HG03064 (cell line): Measurements from ENCODE around the gene LST1.

Experiments used
- ATAC-seq: cut with Tn5 transposase; IDR thresholded peaks from one replicate; pipeline ENCODE4 v1.9.1; 2021; ENCODE audit warnings: low read depth; ENCODE audit not compliant: unreplicated experiment

LST1 gene

GRCh38 chr6:31619805-31620585 is 33.9 kb downstream of the LST1 start:
- peak; percentile 58 for ATAC-seq

DNA sequence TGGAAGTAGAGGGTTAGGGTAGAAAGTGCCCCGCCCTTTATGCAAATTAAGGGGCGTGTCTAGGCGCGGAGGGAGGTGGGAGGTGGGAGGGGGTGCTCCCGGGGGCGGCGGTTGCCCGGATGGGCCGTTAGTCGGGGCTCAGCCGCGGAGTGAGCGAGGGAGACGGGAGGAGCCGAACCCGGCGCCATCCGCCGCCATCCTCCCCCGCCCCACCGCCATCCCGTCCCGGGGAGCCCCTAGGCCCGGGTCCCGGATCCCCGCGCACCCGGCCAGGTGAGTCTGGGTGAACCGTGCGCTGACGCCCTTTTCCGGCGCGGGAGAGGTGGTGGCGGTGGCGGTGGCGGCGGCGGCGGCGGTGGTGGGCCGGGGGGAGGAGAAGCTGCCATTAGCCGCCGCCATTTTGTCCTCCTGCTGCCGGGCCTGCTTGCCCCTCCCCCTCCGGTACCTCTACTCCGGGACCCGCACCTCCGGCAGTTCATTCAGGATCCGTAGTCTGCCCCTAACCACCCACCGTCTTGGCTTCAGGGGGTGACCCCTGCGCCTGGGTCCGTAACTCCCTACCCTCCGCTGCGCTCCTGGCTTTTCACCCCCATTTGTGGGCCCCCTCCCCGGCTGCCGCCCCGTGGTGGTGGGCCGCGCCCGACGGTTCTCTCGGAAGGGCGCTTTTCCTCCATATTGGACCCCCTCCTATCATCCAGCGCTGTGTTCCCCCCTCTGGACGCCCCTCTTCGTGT is 34.7 kb downstream of the LST1 start, which contains the start of gene PRRC2A:
TSS of gene PRRC2A (plus strand) at position 130 of the 734 bp plus-strand sequence. CDS start 2,075 bp downstream, outside the sequence.
- peak; percentile 41 for ATAC-seq

- no peak for ATAC-seq
Observed at GRCh38 chr6:31621320-31621939, 35.4 kb downstream of the LST1 start.

DNA sequence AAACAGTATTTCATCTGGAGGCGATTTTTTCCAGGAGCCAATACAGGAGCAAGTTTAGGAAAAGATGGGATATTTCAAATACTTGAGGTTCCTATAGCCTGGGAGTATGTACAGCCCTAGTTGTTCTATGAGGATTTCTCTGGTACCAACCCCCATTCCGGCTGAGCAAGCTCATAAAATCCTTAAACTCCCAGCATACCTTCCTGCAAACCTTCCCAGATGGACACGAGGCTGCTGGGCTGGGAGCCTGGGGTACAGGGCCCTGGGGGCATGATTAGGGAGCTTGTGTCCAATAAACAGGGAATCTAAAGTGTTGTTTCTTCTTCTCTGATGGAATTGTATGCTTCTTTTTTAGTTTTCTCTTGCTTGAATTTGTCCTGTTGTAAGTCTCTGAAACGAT is 35.9 kb downstream of the LST1 start:
- no peak for ATAC-seq

GRCh38 chr6:31622684-31623091 is 36.6 kb downstream of the LST1 start:
- ATAC-seq, result no peak

DNA sequence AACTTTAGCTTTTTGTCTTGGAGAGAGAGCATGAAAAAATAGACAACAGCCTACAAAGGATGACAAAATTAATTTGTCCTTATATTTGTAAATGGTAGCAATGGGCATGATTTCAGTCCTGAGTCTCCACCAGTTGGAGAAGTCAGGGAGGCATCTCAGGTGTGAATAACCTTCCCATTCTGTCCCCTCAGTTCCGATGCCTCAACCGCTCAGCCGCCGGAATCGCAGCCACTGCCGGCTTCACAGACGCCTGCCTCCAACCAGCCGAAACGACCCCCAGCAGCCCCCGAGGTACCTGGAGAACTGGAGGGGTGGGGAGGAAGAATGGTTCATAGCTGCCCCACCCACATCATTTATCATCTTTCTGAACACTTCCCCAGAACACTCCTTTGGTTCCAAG is 38.0 kb downstream of the LST1 start:
- no peak for ATAC-seq

DNA sequence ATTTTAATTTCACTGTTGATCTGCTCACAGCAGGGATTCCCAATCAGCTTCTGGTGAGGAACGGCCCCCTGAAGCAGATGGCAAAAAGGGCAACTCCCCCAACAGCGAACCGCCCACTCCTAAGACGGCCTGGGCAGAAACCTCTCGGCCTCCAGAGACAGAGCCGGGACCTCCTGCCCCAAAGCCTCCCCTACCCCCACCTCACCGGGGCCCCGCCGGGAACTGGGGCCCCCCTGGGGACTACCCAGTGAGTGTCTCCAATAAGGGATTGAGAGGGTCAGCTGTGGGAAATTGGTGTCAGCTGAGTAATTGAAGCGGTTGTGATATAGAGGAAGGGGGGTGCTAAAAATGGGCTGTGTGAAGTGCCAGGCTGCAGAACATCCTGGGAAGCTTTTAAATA is 40.9 kb downstream of the LST1 start:
- ATAC-seq, result no peak

DNA sequence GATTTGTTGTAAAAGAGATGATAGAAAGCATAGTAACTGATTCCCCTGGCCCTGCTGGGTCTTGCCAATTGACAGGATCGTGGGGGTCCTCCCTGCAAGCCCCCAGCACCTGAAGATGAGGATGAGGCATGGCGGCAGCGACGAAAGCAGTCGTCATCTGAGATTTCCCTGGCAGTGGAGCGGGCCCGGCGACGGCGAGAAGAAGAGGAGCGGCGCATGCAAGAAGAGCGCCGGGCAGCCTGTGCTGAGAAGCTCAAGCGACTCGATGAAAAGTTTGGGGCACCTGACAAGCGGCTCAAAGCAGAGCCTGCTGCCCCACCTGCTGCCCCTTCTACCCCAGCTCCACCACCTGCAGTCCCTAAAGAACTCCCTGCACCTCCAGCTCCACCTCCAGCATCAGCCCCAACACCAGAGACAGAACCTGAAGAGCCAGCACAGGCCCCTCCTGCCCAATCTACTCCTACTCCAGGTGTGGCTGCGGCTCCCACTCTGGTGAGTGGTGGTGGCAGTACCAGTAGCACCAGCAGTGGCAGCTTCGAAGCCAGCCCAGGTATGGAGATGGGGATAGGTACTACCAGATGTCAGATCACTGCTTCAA is 41.7 kb downstream of the LST1 start:
- ATAC-seq, result no peak

GRCh38 chr6:31629014-31629413 is 42.9 kb downstream of the LST1 start:
- no peak for ATAC-seq

GRCh38 chr6:31630177-31630934 is 44.3 kb downstream of the LST1 start:
- no peak for ATAC-seq

GRCh38 chr6:31631209-31631608 is 45.1 kb downstream of the LST1 start:
- no peak for ATAC-seq

- ATAC-seq, result no peak
Observed at GRCh38 chr6:31631681-31632278, 45.7 kb downstream of the LST1 start.

DNA sequence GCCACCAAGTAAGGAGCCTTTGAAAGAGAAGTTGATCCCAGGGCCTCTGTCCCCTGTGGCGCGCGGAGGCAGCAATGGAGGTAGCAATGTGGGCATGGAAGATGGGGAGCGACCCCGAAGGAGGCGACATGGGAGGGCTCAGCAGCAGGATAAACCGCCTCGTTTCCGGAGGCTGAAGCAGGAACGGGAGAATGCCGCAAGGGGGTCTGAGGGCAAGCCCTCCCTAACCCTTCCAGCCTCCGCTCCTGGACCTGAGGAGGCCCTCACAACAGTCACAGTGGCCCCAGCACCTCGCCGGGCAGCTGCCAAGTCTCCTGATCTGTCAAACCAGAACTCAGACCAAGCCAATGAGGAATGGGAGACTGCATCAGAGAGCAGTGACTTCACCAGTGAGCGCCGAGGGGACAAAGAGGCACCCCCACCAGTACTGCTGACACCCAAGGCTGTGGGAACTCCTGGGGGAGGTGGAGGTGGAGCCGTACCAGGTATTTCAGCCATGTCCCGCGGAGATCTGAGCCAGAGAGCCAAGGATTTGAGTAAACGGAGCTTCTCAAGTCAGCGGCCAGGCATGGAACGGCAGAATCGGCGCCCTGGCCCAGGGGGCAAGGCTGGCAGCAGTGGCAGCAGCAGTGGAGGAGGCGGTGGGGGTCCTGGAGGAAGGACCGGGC is 46.3 kb downstream of the LST1 start:
- no peak for ATAC-seq

- no peak for ATAC-seq
Observed at GRCh38 chr6:31633447-31633846, 47.4 kb downstream of the LST1 start.

DNA sequence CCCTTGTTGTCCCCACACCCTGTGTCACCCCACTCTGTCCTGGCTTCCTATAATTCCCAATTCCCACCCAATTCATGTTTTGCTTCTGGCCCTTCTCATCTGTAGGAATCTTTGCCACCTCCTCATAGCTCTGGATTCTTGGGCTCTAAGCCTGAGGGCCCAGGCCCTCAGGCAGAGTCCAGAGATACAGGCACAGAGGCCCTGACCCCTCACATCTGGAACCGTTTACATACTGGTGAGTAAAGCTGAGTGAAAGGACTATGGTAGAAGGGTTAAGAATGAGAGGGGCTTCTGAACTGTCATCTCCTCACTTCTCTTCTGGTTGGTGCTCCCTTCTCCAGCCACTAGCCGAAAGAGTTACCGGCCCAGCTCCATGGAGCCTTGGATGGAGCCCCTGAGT is 48.1 kb downstream of the LST1 start:
- ATAC-seq, result no peak

- no peak for ATAC-seq
Observed at GRCh38 chr6:31634969-31635575, 49.0 kb downstream of the LST1 start.

GRCh38 chr6:31636698-31637596 is 50.9 kb downstream of the LST1 start:
- ATAC-seq, result no peak
